ENCODE results near the gene LGR6. TPM values are rescaled to one million over a fixed set of nuclear protein-coding genes. Genes with fewer than 3 reads are reported as not detected.

LGR6 gene
- total and polyA plus RNA-seq, 2 donors (not counting 1 experiment from before 2014, with no cell fraction given): 0.28 TPM; not detected in 1

GRCh38 chr1:202144402-202145067 lies 49.1 kb upstream of the LGR6 start, which contains the start of gene ARL8A:
ARL8A (minus strand) TSS chr1:202144737; CDS start chr1:202144572, 165 bp downstream.
- peaks cover 55% of the 10 kb centered on the region for H3K79me2 ChIP-seq (ENCODE audit: control insufficient read depth, insufficient read depth, low read length)
- DNase-seq (peak; percentile 78), ATAC-seq (ENCODE audit: low read depth) (peak; percentile 74)
- peak within 1 kb of the TSS; percentile 90 for H3K9ac ChIP-seq (ENCODE audit: low read length)
- H3K27ac ChIP-seq (ENCODE audit: low read length in 2 of 2): peak within 1 kb of the TSS; percentile 65 to 90
- POLR2A ChIA-PET: interaction anchor here (0.6 to 1.4 kb wide), 3 partner anchors 10 to 144 kb away, joined by 3 to 4 read pairs (median 4); partner anchors contain the start of gene PTPN7
- H2AFZ ChIP-seq (ENCODE audit: insufficient read depth, low read depth, low read length, poor library complexity, severe bottlenecking): peak within 1 kb of the TSS; percentile 94
- under 1% methylated on average over 81 of the region's 82 CpGs for WGBS (ENCODE audit: insufficient coverage)
- CTCF ChIA-PET: interaction anchor here (2.0 to 3.1 kb wide), 3 partner anchors 10 to 18 kb away, joined by 10 to 23 read pairs (median 16); no protein-coding TSS in a partner anchor
- peak within 1 kb of the TSS; percentile 96 for H3K4me2 ChIP-seq (replicated peaks; ENCODE audit: low read depth, low read length, poor library complexity, severe bottlenecking)
- intact Hi-C loops (cut with micrococcal nuclease): loop anchor here (1.0 to 10.0 kb wide), 3 partner anchors 11 to 990 kb away; partner anchors contain the start of genes PTPN7 and TMEM9
- Mint-ChIP-seq H3K4me3 (peak within 1 kb of the TSS; percentile 93), H3K27me3 (no peaks in the 10 kb centered on the region), H3K27ac (peak within 1 kb of the TSS; percentile 95), H3K9me3 (ENCODE audit: insufficient read depth) (no peaks in the 10 kb centered on the region), H3K4me1 (peaks cover 47% of the 10 kb centered on the region)
- peaks cover 30 to 43% of the 10 kb centered on the region in 2 donors for H3K4me1 ChIP-seq (ENCODE audit: control insufficient read depth in 2 of 2, insufficient read depth in 2 of 2, low read length in 2 of 2)
- H4K20me1 ChIP-seq (ENCODE audit: control insufficient read depth, insufficient read depth, low read length, poor library complexity, severe bottlenecking): peaks cover 42% of the 10 kb centered on the region
- no peaks in the 10 kb centered on the region for H3K9me3 ChIP-seq (ENCODE audit: control extremely low read depth in 1 of 3, control insufficient read depth in 2 of 3, insufficient read depth in 1 of 3, low read length in 2 of 3)
- H3K27me3 ChIP-seq (replicated peaks in 1 of 4; ENCODE audit: control extremely low read depth in 1 of 4, control insufficient read depth in 3 of 4, insufficient read depth in 4 of 4, low read length in 3 of 4): no peaks in the 10 kb centered on the region
- H3K36me3 ChIP-seq (replicated peaks in 1 of 2; ENCODE audit: control extremely low read depth in 1 of 2, control insufficient read depth in 1 of 2, extremely low read depth in 1 of 2, insufficient read depth in 2 of 2, low read length in 1 of 2): peaks cover 0 to 19% of the 10 kb centered on the region in 2 experiments
- TF ChIP-seq CTCF (IDR thresholded peaks at IDR 0.05) (no peak), EZH2 (IDR thresholded peaks at IDR 0.05; ENCODE audit: borderline replicate concordance, insufficient read depth, low read depth, low read length, poor library complexity, severe bottlenecking) (no peak)
- peak within 1 kb of the TSS; percentile 74 to 92 (median 88) for H3K4me3 ChIP-seq (ENCODE audit: control extremely low read depth in 1 of 5, extremely low read depth in 1 of 5, insufficient read depth in 1 of 5, low read depth in 2 of 5, low read length in 4 of 5)
